ENCODE data around the gene KRT2.
"Not testable (repeated sequence)": the region's sequence is repeated elsewhere in the genome, so short reads cannot be mapped to it uniquely, and the experiment has no call there.

KRT2 gene

GRCh38 chr12:52683575-52684300 lies 31.7 kb upstream of the KRT2 start:
- no peak for DNase-seq

GRCh38 chr12:52682938-52683574 lies 31.0 kb upstream of the KRT2 start:
- DNase-seq: no peak

- no peak for DNase-seq
Observed at GRCh38 chr12:52682381-52682660, 30.3 kb upstream of the KRT2 start.

GRCh38 chr12:52681526-52682380 lies 29.7 kb upstream of the KRT2 start:
- no peak for DNase-seq

- no peak for DNase-seq
Observed at GRCh38 chr12:52680363-52680762, 28.4 kb upstream of the KRT2 start, which contains the start of gene KRT1. TSS of gene KRT1 (minus strand) at chr12:52680407. CDS start at chr12:52680348, 59 bp downstream.

GRCh38 chr12:52679875-52680274 lies 27.9 kb upstream of the KRT2 start:
- DNase-seq: no peak

- DNase-seq: no peak
Observed at GRCh38 chr12:52677671-52678070, 25.7 kb upstream of the KRT2 start.

- DNase-seq: no peak
Observed at GRCh38 chr12:52677126-52677525, 25.1 kb upstream of the KRT2 start.

- no peak for DNase-seq
Observed at GRCh38 chr12:52676163-52676562, 24.2 kb upstream of the KRT2 start.

GRCh38 chr12:52675301-52675701 lies 23.3 kb upstream of the KRT2 start:
- no peak for DNase-seq

- no peak for DNase-seq
Observed at GRCh38 chr12:52674433-52674775, 22.4 kb upstream of the KRT2 start.

GRCh38 chr12:52673713-52674432 lies 21.9 kb upstream of the KRT2 start:
- no peak for DNase-seq

GRCh38 chr12:52673217-52673616 lies 21.2 kb upstream of the KRT2 start:
- no peak for DNase-seq

GRCh38 chr12:52672321-52672933 lies 20.4 kb upstream of the KRT2 start:
- no peak for DNase-seq

- no peak for DNase-seq
Observed at GRCh38 chr12:52670961-52671360, 18.9 kb upstream of the KRT2 start.

- DNase-seq: no peak
Observed at GRCh38 chr12:52670506-52670905, 18.5 kb upstream of the KRT2 start.

- not testable (repeated sequence) for DNase-seq
Observed at GRCh38 chr12:52669941-52670340, 17.9 kb upstream of the KRT2 start.

GRCh38 chr12:52669426-52669825 lies 17.4 kb upstream of the KRT2 start:
- DNase-seq: no peak

- DNase-seq: no peak
Observed at GRCh38 chr12:52667931-52668330, 15.9 kb upstream of the KRT2 start.

GRCh38 chr12:52667509-52667908 lies 15.5 kb upstream of the KRT2 start:
- no peak for DNase-seq

GRCh38 chr12:52666471-52666870 lies 14.5 kb upstream of the KRT2 start:
- no peak for DNase-seq

GRCh38 chr12:52663420-52663819 lies 11.4 kb upstream of the KRT2 start:
- no peak for DNase-seq

GRCh38 chr12:52662918-52663229 lies 10.9 kb upstream of the KRT2 start:
- no peak for DNase-seq

Measured in activated CD4-positive, alpha-beta T cell treated with anti-CD3 and anti-CD28 coated beads for 4 hours (primary cell).